ENCODE data around the gene BTNL9. TPM values are rescaled to one million over a fixed set of nuclear protein-coding genes. Genes with fewer than 3 reads are reported as not detected.

The BTNL9 gene
- total RNA-seq, 1 donor from 2014 or later, result not detected

GRCh38 chr5:181035991-181036815, 3.9 kb upstream of the BTNL9 start:
- no peak for DNase-seq (ENCODE audit: low read depth)
- Histone ChIP-seq H3K27me3 (ENCODE audit: control insufficient read depth, insufficient read depth, low read length) (no peaks in the 10 kb centered on the region), H3K4me3 (ENCODE audit: low read depth, low read length) (no peak overlapping the region), H3K36me3 (ENCODE audit: control insufficient read depth, insufficient read depth, low read length) (no peaks in the 10 kb centered on the region)
- no peak for TF ChIP-seq CTCF (IDR thresholded peaks at IDR 0.05; ENCODE audit: insufficient read depth, low read length, poor library complexity, severe bottlenecking)

- DNase-seq (ENCODE audit: low read depth), result no peak
- no peaks in the 10 kb centered on the region for H3K36me3 ChIP-seq (ENCODE audit: control insufficient read depth, insufficient read depth, low read length)
- no peak overlapping the region for H3K4me3 ChIP-seq (ENCODE audit: low read depth, low read length)
- no peak for TF ChIP-seq CTCF (IDR thresholded peaks at IDR 0.05; ENCODE audit: insufficient read depth, low read length, poor library complexity, severe bottlenecking)
- H3K27me3 ChIP-seq (ENCODE audit: control insufficient read depth, insufficient read depth, low read length), result no peaks in the 10 kb centered on the region
Measured at GRCh38 chr5:181036816-181037364, 3.2 kb upstream of the BTNL9 start.

GRCh38 chr5:181037365-181037861, 2.7 kb upstream of the BTNL9 start:
- Histone ChIP-seq H3K27me3 (ENCODE audit: control insufficient read depth, insufficient read depth, low read length) (no peaks in the 10 kb centered on the region), H3K36me3 (ENCODE audit: control insufficient read depth, insufficient read depth, low read length) (no peaks in the 10 kb centered on the region), H3K4me3 (ENCODE audit: low read depth, low read length) (no peak overlapping the region)
- no peak for TF ChIP-seq CTCF (IDR thresholded peaks at IDR 0.05; ENCODE audit: insufficient read depth, low read length, poor library complexity, severe bottlenecking)
- DNase-seq (ENCODE audit: low read depth), result no peak

- Histone ChIP-seq H3K4me3 (ENCODE audit: low read depth, low read length) (no peak overlapping the region), H3K27me3 (ENCODE audit: control insufficient read depth, insufficient read depth, low read length) (no peaks in the 10 kb centered on the region), H3K36me3 (ENCODE audit: control insufficient read depth, insufficient read depth, low read length) (no peaks in the 10 kb centered on the region)
- no peak for TF ChIP-seq CTCF (IDR thresholded peaks at IDR 0.05; ENCODE audit: insufficient read depth, low read length, poor library complexity, severe bottlenecking)
- no peak for DNase-seq (ENCODE audit: low read depth)
Measured at GRCh38 chr5:181039471-181039870, 595 bp upstream of the BTNL9 start.

GRCh38 chr5:181040631-181040945, 522 bp downstream of the BTNL9 start:
- Histone ChIP-seq H3K4me3 (ENCODE audit: low read depth, low read length) (no peak overlapping the region), H3K36me3 (ENCODE audit: control insufficient read depth, insufficient read depth, low read length) (no peaks in the 10 kb centered on the region), H3K27me3 (ENCODE audit: control insufficient read depth, insufficient read depth, low read length) (no peaks in the 10 kb centered on the region)
- no peak for TF ChIP-seq CTCF (IDR thresholded peaks at IDR 0.05; ENCODE audit: insufficient read depth, low read length, poor library complexity, severe bottlenecking)
- DNase-seq (ENCODE audit: low read depth), result no peak
